Spleen (tissue), 7 donors: ENCODE data around the gene ZC3H7A.

Source experiments
- CTCF ChIP-seq, 11 experiments: fragments of 200-600 bp in 7 of 11; fragments of 450-650 bp in 4 of 11; sonication (generic) in 4 of 11; IDR thresholded peaks in 8 of 11; conservative IDR thresholded peaks in 3 of 11; 1 replicate in 7 of 11; 2 replicates in 4 of 11; pipeline versions ENCODE4 v1.4.0 to v1.8.0; 2016 to 2021; ENCODE audit warnings: antibody characterized with exemption in 11 of 11, inconsistent platforms in 4 of 11, mild to moderate bottlenecking in 1 of 11
- POLR2AphosphoS5 ChIP-seq, 3 donors: sonication (generic); formaldehyde crosslinking; IDR thresholded peaks; one replicate each; pipeline ENCODE4 v1.5.1; 2017; ENCODE audit warnings: antibody characterized with exemption in 3 of 3
- donor health status: DM: no; HTN: no; CAD: no; lungs with moderate emphysema.
- donor health status: DM: no; HTN: no; CAD: no.
- donor health status: DM: no; HTN: no; CAD: no.

GRCh38 chr16:11735787-11736186 is 61.3 kb downstream of the ZC3H7A start:
- TF ChIP-seq CTCF (IDR thresholded peaks at IDR 0.05 in 8 of 11, conservative IDR thresholded peaks at IDR 0.05 in 3 of 11) (no peak), POLR2AphosphoS5 (IDR thresholded peaks at IDR 0.05) (no peak)
